Measurements from ENCODE around the gene MTX2.

DNA sequence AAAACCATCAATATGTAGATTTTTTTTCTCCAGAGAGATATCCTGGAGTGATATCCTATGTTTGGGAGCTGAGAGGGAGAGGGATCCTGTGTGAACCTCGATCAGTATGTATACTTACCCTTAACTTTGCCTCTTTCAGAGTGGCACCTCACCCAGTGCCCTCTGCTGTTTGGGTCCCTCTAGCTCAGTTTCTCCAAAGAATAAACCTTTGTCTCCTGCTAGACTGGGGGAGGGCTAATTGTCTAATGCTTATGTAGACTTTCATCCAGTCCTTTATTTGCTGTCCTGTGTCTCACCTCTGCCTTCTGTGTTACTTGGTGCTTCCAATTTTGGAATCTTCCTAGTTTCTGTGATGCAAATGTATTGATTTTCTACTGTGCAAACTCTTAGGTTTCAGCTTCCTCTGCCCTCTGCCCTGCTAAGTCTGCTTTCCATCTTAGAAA lies 48.4 kb downstream of the MTX2 start:
- TF ChIP-seq CTCF (IDR thresholded peaks at IDR 0.05; ENCODE audit: extremely low read depth in 1 of 2, insufficient read depth in 1 of 2, low read depth in 1 of 2, low read length in 2 of 2) = no peak
- no peak for TF ChIP-seq POLR2A (IDR thresholded peaks at IDR 0.05; ENCODE audit: low read depth, low read length)
- TF ChIP-seq MYC (IDR thresholded peaks at IDR 0.05; ENCODE audit: low read depth, low read length) = no peak
